ENCODE measurements around the gene TAF11. TPM values are rescaled to one million over a fixed set of nuclear protein-coding genes. Genes with fewer than 3 reads are reported as not detected.
"Not testable (repeated sequence)": the region's sequence is repeated elsewhere in the genome, so short reads cannot be mapped to it uniquely, and the experiment has no call there.

The TAF11 gene
- total RNA-seq: 10 to 100 TPM; 17.1 to 25.3 (median 20.3) TPM

DNA sequence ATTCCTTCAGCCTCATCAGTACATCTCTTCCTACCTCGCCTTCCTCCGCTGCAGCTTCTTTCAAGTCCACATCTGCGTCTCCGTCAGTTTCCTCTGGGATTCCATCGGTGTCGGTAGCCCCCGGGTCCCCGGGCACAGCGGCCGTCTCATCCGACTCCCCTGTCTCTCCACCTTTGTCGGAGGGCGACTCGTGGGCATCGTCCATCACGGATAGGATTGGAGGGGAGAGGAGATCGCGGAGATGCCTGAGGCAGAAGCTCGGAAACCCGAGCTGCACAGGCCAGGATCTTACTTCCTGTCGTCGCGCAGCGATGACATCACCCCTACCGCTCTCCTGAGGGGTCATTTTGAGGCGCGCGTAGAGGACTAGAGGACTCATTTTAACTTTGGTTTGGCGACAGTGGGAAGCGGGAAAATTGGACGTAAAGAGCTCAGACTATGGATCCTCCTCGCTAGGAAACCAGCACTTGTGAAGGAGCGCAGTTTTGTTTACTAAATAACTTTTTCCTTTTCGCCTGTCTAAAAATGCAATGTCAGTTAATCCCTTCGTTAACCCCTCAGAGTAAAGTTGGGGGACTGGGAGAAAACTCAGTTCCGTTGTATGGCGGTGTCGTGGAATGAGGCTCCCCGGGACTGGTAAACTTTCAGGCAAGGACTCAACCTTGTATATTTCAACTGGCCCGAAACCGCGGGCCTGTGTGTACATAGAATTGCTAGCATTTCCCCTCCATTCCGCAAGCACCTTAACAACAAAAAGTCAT, at the start of gene TAF11:
TSS of gene TAF11 (minus strand) at position 290 of the 761 bp plus-strand sequence. CDS start at position 205, 85 bp downstream.
- peak; percentile 93 to 97 for DNase-seq (ENCODE audit: low spot score in 2 of 2)
- H3K4me1 ChIP-seq: peaks cover 0 to 58% (median 18%) of the 10 kb centered on the region in 4 donors
- 1% methylated on average over 43 of the region's 43 CpGs for WGBS, 2 donors
- H3K9me3 ChIP-seq: no peaks in the 10 kb centered on the region
- H3K36me3 ChIP-seq: peaks cover 0 to 9% (median 0%) of the 10 kb centered on the region in 3 donors
- peak in 1 of 2 donors; percentile 48 for TF ChIP-seq POLR2A (IDR thresholded peaks at IDR 0.05)
- TF ChIP-seq, protein P1, sequence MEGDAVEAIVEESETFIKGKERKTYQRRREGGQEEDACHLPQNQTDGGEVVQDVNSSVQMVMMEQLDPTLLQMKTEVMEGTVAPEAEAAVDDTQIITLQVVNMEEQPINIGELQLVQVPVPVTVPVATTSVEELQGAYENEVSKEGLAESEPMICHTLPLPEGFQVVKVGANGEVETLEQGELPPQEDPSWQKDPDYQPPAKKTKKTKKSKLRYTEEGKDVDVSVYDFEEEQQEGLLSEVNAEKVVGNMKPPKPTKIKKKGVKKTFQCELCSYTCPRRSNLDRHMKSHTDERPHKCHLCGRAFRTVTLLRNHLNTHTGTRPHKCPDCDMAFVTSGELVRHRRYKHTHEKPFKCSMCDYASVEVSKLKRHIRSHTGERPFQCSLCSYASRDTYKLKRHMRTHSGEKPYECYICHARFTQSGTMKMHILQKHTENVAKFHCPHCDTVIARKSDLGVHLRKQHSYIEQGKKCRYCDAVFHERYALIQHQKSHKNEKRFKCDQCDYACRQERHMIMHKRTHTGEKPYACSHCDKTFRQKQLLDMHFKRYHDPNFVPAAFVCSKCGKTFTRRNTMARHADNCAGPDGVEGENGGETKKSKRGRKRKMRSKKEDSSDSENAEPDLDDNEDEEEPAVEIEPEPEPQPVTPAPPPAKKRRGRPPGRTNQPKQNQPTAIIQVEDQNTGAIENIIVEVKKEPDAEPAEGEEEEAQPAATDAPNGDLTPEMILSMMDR (IDR thresholded peaks at IDR 0.05): peak in 1 of 5 experiments; percentile 42
- peak; percentile 88 to 98 for TF ChIP-seq EP300 (IDR thresholded peaks at IDR 0.05)
- peak within 1 kb of the TSS; percentile 63 to 87 (median 78) for H3K4me3 ChIP-seq
- peak within 1 kb of the TSS; percentile 87 to 94 (median 90) for H3K27ac ChIP-seq
- no peaks in the 10 kb centered on the region for H3K27me3 ChIP-seq

DNA sequence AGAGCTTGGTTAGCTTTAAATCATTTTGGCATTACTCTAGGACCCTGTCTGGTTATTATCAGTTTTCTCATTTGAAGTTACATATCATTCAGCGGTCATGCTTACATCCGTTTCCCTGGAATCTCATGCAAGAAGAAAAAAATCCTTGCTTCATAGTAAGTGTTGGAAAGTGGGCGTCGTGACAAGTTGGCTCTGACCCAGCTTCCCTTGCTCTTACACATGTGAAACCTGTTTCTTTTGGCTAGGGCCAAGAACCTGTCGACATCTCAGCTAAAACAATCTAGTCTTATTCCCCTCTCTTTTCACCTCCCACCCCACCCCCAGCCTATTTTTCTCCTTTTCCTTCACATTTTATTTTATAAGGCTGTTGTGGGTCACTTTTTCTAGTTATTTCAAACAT, 46.7 kb upstream of the TAF11 start:
- no peaks in the 10 kb centered on the region for H3K36me3 ChIP-seq
- peak; percentile 73 to 78 for DNase-seq (ENCODE audit: low spot score in 2 of 2)
- H3K4me3 ChIP-seq: no peak overlapping the region
- 33 to 45% methylated on average over 5 of the region's 5 CpGs for WGBS, 2 donors
- no peak overlapping the region for H3K27ac ChIP-seq
- TF ChIP-seq EP300 (IDR thresholded peaks at IDR 0.05): peak in 1 of 2 donors; percentile 64
- TF ChIP-seq POLR2A (IDR thresholded peaks at IDR 0.05): no peak
- TF ChIP-seq, protein P1 (IDR thresholded peaks at IDR 0.05): no peak
- no peaks in the 10 kb centered on the region for H3K27me3 ChIP-seq
- peaks cover 0 to 26% (median 5%) of the 10 kb centered on the region in 4 donors for H3K4me1 ChIP-seq
- H3K9me3 ChIP-seq: no peaks in the 10 kb centered on the region

- not testable (repeated sequence) for H3K4me3 ChIP-seq; H3K27me3 ChIP-seq; H3K27ac ChIP-seq; H3K9me3 ChIP-seq; H3K36me3 ChIP-seq; DNase-seq (ENCODE audit: low spot score in 2 of 2)
- H3K4me1 ChIP-seq: peaks cover 0 to 21% (median 5%) of the 10 kb centered on the region in 4 donors
- WGBS, 2 donors: 98% methylated on average over 12 of the region's 12 CpGs
Observed at GRCh38 chr6:34932202-34932601, 44.4 kb upstream of the TAF11 start.

DNA sequence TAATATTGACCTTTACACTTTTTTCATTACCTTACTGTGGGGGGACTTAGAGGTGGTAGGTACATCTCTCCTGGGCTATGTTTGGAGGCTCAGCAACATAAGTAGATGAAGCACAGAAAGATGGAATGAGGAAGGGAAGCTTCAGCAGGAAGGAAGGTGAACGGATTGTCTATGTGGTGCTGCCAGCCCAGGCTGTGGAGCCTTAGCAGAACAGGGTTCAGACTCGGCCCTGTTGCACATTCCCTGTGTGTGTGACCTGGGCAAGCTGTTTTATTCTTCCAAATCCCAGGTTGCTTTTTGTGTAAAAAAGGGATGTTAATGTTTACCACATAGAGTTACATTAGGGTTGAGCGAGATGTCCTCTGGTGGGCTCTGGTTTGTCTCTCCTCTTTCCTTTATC, 42.4 kb upstream of the TAF11 start:
- 81 to 87% methylated on average over 3 of the region's 3 CpGs for WGBS, 2 donors

DNA sequence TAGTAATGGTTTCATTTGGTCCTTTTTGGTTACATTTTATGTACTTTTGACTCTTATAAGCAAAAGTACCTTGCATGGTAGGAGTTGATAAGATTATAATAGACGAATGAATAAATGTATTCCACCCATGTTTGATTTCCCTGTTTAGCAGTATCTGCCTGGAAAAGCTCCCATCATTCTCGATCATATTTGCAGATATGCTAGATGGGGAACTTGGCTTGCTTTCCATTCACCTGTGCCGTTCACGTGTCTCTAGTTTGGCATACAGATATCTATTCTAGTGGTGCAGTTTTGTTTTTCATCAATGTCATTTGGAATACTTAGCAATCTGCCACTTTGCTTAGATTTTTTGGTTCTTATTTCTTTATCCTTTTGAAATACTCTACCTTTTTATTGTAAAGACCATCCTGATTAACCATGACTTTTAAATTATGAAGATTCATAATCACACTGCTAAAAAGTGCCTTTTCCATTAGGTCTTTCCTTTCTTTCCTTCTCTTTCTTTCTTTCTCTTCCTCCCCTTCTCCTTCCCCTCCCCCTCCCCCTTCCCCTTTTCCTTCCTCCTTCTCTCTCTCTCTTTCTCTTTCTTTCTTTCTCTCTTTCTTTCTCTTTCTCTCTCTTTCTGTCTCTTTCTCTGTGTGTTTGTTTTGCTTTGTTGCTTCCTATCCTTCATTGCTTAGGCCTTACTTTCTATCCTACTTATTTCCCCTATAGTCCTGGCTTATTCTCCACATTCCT, 41.6 kb upstream of the TAF11 start:
- H3K9me3 ChIP-seq: no peaks in the 10 kb centered on the region
- H3K27me3 ChIP-seq: no peaks in the 10 kb centered on the region
- H3K4me3 ChIP-seq: no peak overlapping the region
- WGBS, 2 donors: 89 to 93% methylated on average over 4 of the region's 4 CpGs
- no peak overlapping the region for H3K27ac ChIP-seq
- no peaks in the 10 kb centered on the region for H3K36me3 ChIP-seq
- no peak for DNase-seq (ENCODE audit: low spot score in 2 of 2)
- TF ChIP-seq POLR2A (IDR thresholded peaks at IDR 0.05) (no peak), EP300 (IDR thresholded peaks at IDR 0.05) (no peak)
- TF ChIP-seq, protein P1 (IDR thresholded peaks at IDR 0.05): no peak
- H3K4me1 ChIP-seq: peaks cover 0 to 14% (median 2%) of the 10 kb centered on the region in 4 donors

More for the DNA sequence above, 42.4 kb upstream of the TAF11 start:
- Histone ChIP-seq H3K9me3 (no peaks in the 10 kb centered on the region), H3K36me3 (no peaks in the 10 kb centered on the region), H3K4me1 (peaks cover 0 to 21% (median 5%) of the 10 kb centered on the region in 4 donors), H3K4me3 (no peak overlapping the region), H3K27me3 (no peaks in the 10 kb centered on the region), H3K27ac (no peak overlapping the region)
- TF ChIP-seq POLR2A (IDR thresholded peaks at IDR 0.05): no peak
- TF ChIP-seq, protein P1 (IDR thresholded peaks at IDR 0.05): no peak
- no peak for TF ChIP-seq EP300 (IDR thresholded peaks at IDR 0.05)
- no peak for DNase-seq (ENCODE audit: low spot score in 2 of 2)

All from tibial nerve (tissue), 4 donors.